Right cardiac atrium (tissue), 5 donors: ENCODE results near the gene MAP7D1. TPM values are rescaled to one million over a fixed set of nuclear protein-coding genes. Genes with fewer than 3 reads are reported as not detected.

Experiments
- ATAC-seq, 2 donors: fragments of 200-7000 bp; cut with Tn5 transposase; one replicate each; pipeline versions ENCODE4 v1.8.0 to v1.9.1; 2020; ENCODE audit warnings: moderate library complexity in 2 of 2, mild to moderate bottlenecking in 1 of 2
- DNase-seq, 3 donors: peaks; one replicate each; pipeline ENCODE4 v3.0.0-alpha.2; 2020
- H3K27ac ChIP-seq: one replicate; pipeline ENCODE4 v1.5.1; 2013; ENCODE audit warnings: mild to moderate bottlenecking, low read length, control low read depth, moderate library complexity
- H3K27me3 ChIP-seq: one replicate; pipeline ENCODE4 v1.6.1; 2013; ENCODE audit not compliant: control insufficient read depth, insufficient read depth
- H3K4me1 ChIP-seq: one replicate; pipeline ENCODE4 v1.6.1; 2013; ENCODE audit warnings: low read length; ENCODE audit not compliant: control insufficient read depth, insufficient read depth
- H3K4me3 ChIP-seq: one replicate; pipeline ENCODE4 v1.5.1; 2013; ENCODE audit warnings: low read length, control low read depth
- H3K9me3 ChIP-seq: one replicate; pipeline ENCODE4 v1.6.1; 2013; ENCODE audit warnings: low read length; ENCODE audit not compliant: control insufficient read depth
- WGBS: extraction: QIAGEN DNeasy Blood & Tissue Kit; methylation state at CpG from one replicate; pipeline ENCODE4 v1.1.7; 2013; 5-methylcytosine and 5-hydroxymethylcytosine counted together
- intact Hi-C, 4 donors: fragments of 100-400 bp; cut with DNase I; formaldehyde crosslinking; loops; one replicate each; pipeline versions ENCODE4 v1.11.0 to v1.14.0; 2022 to 2023
- polyA plus RNA-seq: library from polyadenylated mRNA; stranded (reverse); fragments of 200-250 nt; gene quantifications from one replicate; pipeline ENCODE4 v1.2.3, GENCODE V29; 2013
- total RNA-seq, 4 donors: library from RNA; stranded (reverse); fragmentation: NEBNext Ultra II Directional; extraction: Animal tissue kit (Norgen Biotek cat#: 25700); gene quantifications; one replicate each; pipeline ENCODE4 v1.2.1, GENCODE V29; 2021
- donor health status: healthy with polysubstance abuse.
- donor health status: DM: no; HTN: yes; CAD: no.
- donor health status: DM: no; HTN: no; CAD: no.
- donor health status: DM: no; HTN: yes; CAD: no; lungs with severe emphysema.
- donor health status: DM: yes; HTN: yes; CAD: no.

Gene MAP7D1
- total and polyA plus RNA-seq, 5 donors, result 285 to 403 (median 358) TPM

GRCh38 chr1:36128126-36128904 is 27.6 kb upstream of the MAP7D1 start:
- no peak for ATAC-seq
- peak in 1 of 3 donors; percentile 28 for DNase-seq
- WGBS, result 76% methylated on average over 11 of the region's 11 CpGs
- intact Hi-C loops, result no loop called here
- H3K9me3 ChIP-seq, result no peaks in the 10 kb centered on the region
- H3K4me1 ChIP-seq, result no peaks in the 10 kb centered on the region
- H3K27me3 ChIP-seq, result no peaks in the 10 kb centered on the region
- no peak overlapping the region for H3K27ac ChIP-seq
- H3K4me3 ChIP-seq, result no peak overlapping the region

GRCh38 chr1:36128905-36129206 is 27.1 kb upstream of the MAP7D1 start:
- no peaks in the 10 kb centered on the region for H3K9me3 ChIP-seq
- no peak overlapping the region for H3K27ac ChIP-seq
- no peak overlapping the region for H3K4me3 ChIP-seq
- intact Hi-C loops, result no loop called here
- ATAC-seq (no peak), DNase-seq (no peak)
- H3K27me3 ChIP-seq, result no peaks in the 10 kb centered on the region
- 87% methylated on average over 3 of the region's 3 CpGs for WGBS
- no peaks in the 10 kb centered on the region for H3K4me1 ChIP-seq

GRCh38 chr1:36132029-36132428 is 23.9 kb upstream of the MAP7D1 start:
- DNase-seq (no peak), ATAC-seq (no peak)
- intact Hi-C loops, result no loop called here
- no peak overlapping the region for H3K27ac ChIP-seq
- no peak overlapping the region for H3K4me3 ChIP-seq
- WGBS, result 73% methylated on average over 3 of the region's 3 CpGs
- H3K27me3 ChIP-seq, result no peaks in the 10 kb centered on the region
- H3K4me1 ChIP-seq, result peaks cover 4% of the 10 kb centered on the region
- no peaks in the 10 kb centered on the region for H3K9me3 ChIP-seq

- Histone ChIP-seq H3K4me1 (peaks cover 7% of the 10 kb centered on the region), H3K9me3 (no peaks in the 10 kb centered on the region), H3K27ac (no peak overlapping the region), H3K4me3 (no peak overlapping the region), H3K27me3 (no peaks in the 10 kb centered on the region)
- 63% methylated on average over 3 of the region's 3 CpGs for WGBS
- peak; percentile 40 to 55 for ATAC-seq
- DNase-seq, result peak in 2 of 3 donors; percentile 61 to 66
- intact Hi-C loops, result no loop called here
These were observed 22.5 kb upstream of the MAP7D1 start for GRCh38 chr1:36133484-36133883.

- Histone ChIP-seq H3K27ac (no peak overlapping the region), H3K4me3 (no peak overlapping the region), H3K4me1 (peaks cover 7% of the 10 kb centered on the region), H3K27me3 (no peaks in the 10 kb centered on the region), H3K9me3 (no peaks in the 10 kb centered on the region)
- intact Hi-C loops, result loop anchor here in 2 of 4 donors (2.0 kb wide), 2 partner anchors 35 to 37 kb away; no protein-coding TSS in a partner anchor
- ATAC-seq (no peak), DNase-seq (no peak)
- 63% methylated on average over 6 of the region's 6 CpGs for WGBS
These were observed 21.9 kb upstream of the MAP7D1 start for GRCh38 chr1:36134031-36134430.

- Histone ChIP-seq H3K4me3 (no peak overlapping the region), H3K4me1 (peaks cover 7% of the 10 kb centered on the region), H3K27me3 (no peaks in the 10 kb centered on the region), H3K9me3 (no peaks in the 10 kb centered on the region), H3K27ac (peak overlapping the region; percentile 63)
- DNase-seq (peak; percentile 58 to 81 (median 74)), ATAC-seq (peak; percentile 62 to 73)
- 58% methylated on average over 7 of the region's 7 CpGs for WGBS
- intact Hi-C loops, result loop anchor here in 3 of 4 donors (2.0 to 5.0 kb wide), 3 partner anchors 32 to 38 kb away; no protein-coding TSS in a partner anchor
These were observed 21.2 kb upstream of the MAP7D1 start for GRCh38 chr1:36134505-36135329.

GRCh38 chr1:36135330-36135667 is 20.7 kb upstream of the MAP7D1 start:
- intact Hi-C loops, result loop anchor here in 3 of 4 donors (2.0 to 5.0 kb wide), 3 partner anchors 33 to 38 kb away; no protein-coding TSS in a partner anchor
- peaks cover 8% of the 10 kb centered on the region for H3K4me1 ChIP-seq

GRCh38 chr1:36135796-36136195 is 20.2 kb upstream of the MAP7D1 start:
- H3K4me1 ChIP-seq, result peaks cover 8% of the 10 kb centered on the region
- intact Hi-C loops, result loop anchor here in 3 of 4 donors (2.0 to 5.0 kb wide), 3 partner anchors 33 to 39 kb away; no protein-coding TSS in a partner anchor

More at GRCh38 chr1:36135330-36135667, 20.7 kb upstream of the MAP7D1 start:
- H3K4me3 ChIP-seq, result no peak overlapping the region
- peak in 1 of 2 donors; percentile 10 for ATAC-seq
- H3K9me3 ChIP-seq, result no peaks in the 10 kb centered on the region
- WGBS, result 46% methylated on average over 6 of the region's 6 CpGs
- no peaks in the 10 kb centered on the region for H3K27me3 ChIP-seq
- no peak overlapping the region for H3K27ac ChIP-seq
- DNase-seq, result peak in 2 of 3 donors; percentile 2 to 12

GRCh38 chr1:36136535-36136934 is 19.4 kb upstream of the MAP7D1 start:
- intact Hi-C loops, result loop anchor here in 1 of 4 donors (5.0 kb wide), 1 partner anchor 34 kb away; no protein-coding TSS in a partner anchor
- Histone ChIP-seq H3K9me3 (no peaks in the 10 kb centered on the region), H3K4me3 (no peak overlapping the region), H3K4me1 (peaks cover 8% of the 10 kb centered on the region), H3K27ac (peak overlapping the region; percentile 82), H3K27me3 (no peaks in the 10 kb centered on the region)
- DNase-seq, result peak; percentile 48 to 66 (median 62)
- WGBS, result 36% methylated on average over 1 of the region's 1 CpG
- peak; percentile 66 to 78 for ATAC-seq

More at GRCh38 chr1:36135796-36136195, 20.2 kb upstream of the MAP7D1 start:
- no peak for ATAC-seq
- Histone ChIP-seq H3K27me3 (no peaks in the 10 kb centered on the region), H3K9me3 (no peaks in the 10 kb centered on the region), H3K27ac (peak overlapping the region; percentile 69), H3K4me3 (no peak overlapping the region)
- peak in 1 of 3 donors; percentile 4 for DNase-seq

GRCh38 chr1:36137226-36137625 is 18.7 kb upstream of the MAP7D1 start:
- 72% methylated on average over 5 of the region's 5 CpGs for WGBS
- peaks cover 10% of the 10 kb centered on the region for H3K4me1 ChIP-seq

GRCh38 chr1:36137776-36138175 is 18.2 kb upstream of the MAP7D1 start:
- Histone ChIP-seq H3K27me3 (no peaks in the 10 kb centered on the region), H3K9me3 (no peaks in the 10 kb centered on the region), H3K4me1 (peaks cover 13% of the 10 kb centered on the region), H3K27ac (no peak overlapping the region), H3K4me3 (no peak overlapping the region)
- no peak for ATAC-seq
- intact Hi-C loops, result loop anchor here in 1 of 4 donors (5.0 kb wide), 1 partner anchor 35 kb away; no protein-coding TSS in a partner anchor
- WGBS, result 75% methylated on average over 3 of the region's 3 CpGs
- DNase-seq, result peak in 1 of 3 donors; percentile 16

More at GRCh38 chr1:36137226-36137625, 18.7 kb upstream of the MAP7D1 start:
- DNase-seq, result peak in 1 of 3 donors; percentile 19
- no peak for ATAC-seq
- Histone ChIP-seq H3K4me3 (no peak overlapping the region), H3K27me3 (no peaks in the 10 kb centered on the region), H3K27ac (peak overlapping the region; percentile 50), H3K9me3 (no peaks in the 10 kb centered on the region)
- intact Hi-C loops, result loop anchor here in 1 of 4 donors (5.0 kb wide), 1 partner anchor 35 kb away; no protein-coding TSS in a partner anchor
